Measurements from ENCODE around the gene GALM. TPM values are rescaled to one million over a fixed set of nuclear protein-coding genes. Genes with fewer than 3 reads are reported as not detected.
A peak's percentile ranks its signal among the peaks of the same experiment; 100 is the strongest.

The GALM gene
- polyA plus RNA-seq, 3 donors, result 3.0 to 3.6 (median 3.1) TPM

DNA sequence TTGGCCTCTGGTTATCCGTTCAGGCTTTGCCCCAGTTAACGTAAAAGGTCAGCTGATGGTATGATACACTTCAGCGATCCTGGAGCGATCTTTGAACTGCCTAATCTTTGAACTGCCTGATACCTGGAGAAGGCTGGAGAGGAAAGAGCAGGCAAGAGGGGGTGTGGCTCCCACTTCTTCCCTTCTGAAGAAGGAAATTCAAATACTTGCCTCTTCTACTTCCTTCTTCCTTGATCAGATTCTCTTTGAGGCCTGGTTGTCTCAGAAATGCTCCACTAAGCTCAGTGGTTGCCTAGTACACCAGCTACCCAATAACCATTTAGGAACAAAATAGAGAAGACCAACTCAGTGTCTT is 619 bp downstream of the GALM start:
- no peaks in the 10 kb centered on the region for H3K9me3 Mint-ChIP-seq
- Histone ChIP-seq H3K4me1 (ENCODE audit: control insufficient read depth in 1 of 2, insufficient read depth in 2 of 2, low read length in 2 of 2) (peaks cover 20 to 42% of the 10 kb centered on the region in 2 donors), H2AFZ (ENCODE audit: insufficient read depth, low read depth, low read length, poor library complexity, severe bottlenecking) (peak overlapping the region; percentile 87), H3K4me2 (replicated peaks; ENCODE audit: extremely low read depth, low read length, poor library complexity, severe bottlenecking) (peak overlapping the region; percentile 90), H3K27ac (ENCODE audit: low read depth in 1 of 2, low read length in 2 of 2) (peak overlapping the region; percentile 42 to 68), H4K20me1 (ENCODE audit: insufficient read depth, low read length) (no peaks in the 10 kb centered on the region), H3K79me2 (ENCODE audit: insufficient read depth, low read length) (peaks cover 11% of the 10 kb centered on the region), H3K27me3 (ENCODE audit: control insufficient read depth in 2 of 2, insufficient read depth in 2 of 2, low read length in 2 of 2) (no peaks in the 10 kb centered on the region), H3K9me3 (replicated peaks in 1 of 2; ENCODE audit: control insufficient read depth in 1 of 2, insufficient read depth in 1 of 2, low read length in 2 of 2) (no peaks in the 10 kb centered on the region), H3K36me3 (replicated peaks in 1 of 2; ENCODE audit: control insufficient read depth in 1 of 2, insufficient read depth in 2 of 2, low read length in 2 of 2) (no peaks in the 10 kb centered on the region), H3K4me3 (replicated peaks in 1 of 3; ENCODE audit: low read depth in 2 of 3, low read length in 3 of 3) (peak overlapping the region; percentile 45 to 95 (median 66)), H3K9ac (ENCODE audit: insufficient read depth, low read length, poor library complexity, severe bottlenecking) (peak overlapping the region; percentile 51)
- WGBS (ENCODE audit: insufficient coverage), result no CpG with 5 or more reads among the region's 4 CpGs
- H3K4me3 Mint-ChIP-seq, result peak overlapping the region; percentile 86 to 93
- peaks cover 0 to 3% of the 10 kb centered on the region in 2 donors for H3K36me3 Mint-ChIP-seq
- peak in 2 of 3 donors; percentile 27 to 48 for DNase-seq
- TF ChIP-seq, protein P1, sequence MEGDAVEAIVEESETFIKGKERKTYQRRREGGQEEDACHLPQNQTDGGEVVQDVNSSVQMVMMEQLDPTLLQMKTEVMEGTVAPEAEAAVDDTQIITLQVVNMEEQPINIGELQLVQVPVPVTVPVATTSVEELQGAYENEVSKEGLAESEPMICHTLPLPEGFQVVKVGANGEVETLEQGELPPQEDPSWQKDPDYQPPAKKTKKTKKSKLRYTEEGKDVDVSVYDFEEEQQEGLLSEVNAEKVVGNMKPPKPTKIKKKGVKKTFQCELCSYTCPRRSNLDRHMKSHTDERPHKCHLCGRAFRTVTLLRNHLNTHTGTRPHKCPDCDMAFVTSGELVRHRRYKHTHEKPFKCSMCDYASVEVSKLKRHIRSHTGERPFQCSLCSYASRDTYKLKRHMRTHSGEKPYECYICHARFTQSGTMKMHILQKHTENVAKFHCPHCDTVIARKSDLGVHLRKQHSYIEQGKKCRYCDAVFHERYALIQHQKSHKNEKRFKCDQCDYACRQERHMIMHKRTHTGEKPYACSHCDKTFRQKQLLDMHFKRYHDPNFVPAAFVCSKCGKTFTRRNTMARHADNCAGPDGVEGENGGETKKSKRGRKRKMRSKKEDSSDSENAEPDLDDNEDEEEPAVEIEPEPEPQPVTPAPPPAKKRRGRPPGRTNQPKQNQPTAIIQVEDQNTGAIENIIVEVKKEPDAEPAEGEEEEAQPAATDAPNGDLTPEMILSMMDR (IDR thresholded peaks at IDR 0.05), result no peak
- peak overlapping the region; percentile 57 to 87 (median 82) for H3K27ac Mint-ChIP-seq
- intact Hi-C loops (cut with micrococcal nuclease), result loop anchor here (5.0 kb wide), 3 partner anchors 34 to 299 kb away; partner anchors contain the start of gene HNRNPLL (in 1 of the 2)
- peaks cover 39% of the 10 kb centered on the region for H3K4me1 Mint-ChIP-seq
- H3K27me3 Mint-ChIP-seq (ENCODE audit: low read depth in 3 of 3), result peaks cover 0 to 2% (median 1%) of the 10 kb centered on the region in 3 donors

DNA sequence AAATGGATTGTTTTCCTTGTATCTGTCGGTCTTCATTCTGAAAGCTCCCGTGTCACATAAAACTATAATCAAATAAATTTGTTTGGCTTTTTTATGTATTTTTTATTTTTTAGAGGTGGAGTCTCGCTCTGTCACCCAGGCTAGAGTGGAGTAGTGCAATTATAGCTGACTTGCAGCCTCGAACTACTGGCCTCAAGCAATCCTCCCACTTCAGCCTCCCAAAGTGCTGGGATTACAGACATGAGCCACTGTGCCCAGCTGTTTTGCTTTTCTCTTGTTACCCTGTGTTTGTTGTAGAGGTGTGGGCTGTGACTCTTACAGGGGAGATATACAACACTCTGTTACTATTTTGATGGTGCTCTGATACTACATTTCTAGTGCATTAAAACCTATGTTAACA is 2.2 kb downstream of the GALM start:
- Histone ChIP-seq H3K4me1 (ENCODE audit: control insufficient read depth in 1 of 2, insufficient read depth in 2 of 2, low read length in 2 of 2) (peaks cover 20 to 37% of the 10 kb centered on the region in 2 donors), H3K27me3 (ENCODE audit: control insufficient read depth in 2 of 2, insufficient read depth in 2 of 2, low read length in 2 of 2) (no peaks in the 10 kb centered on the region), H3K27ac (ENCODE audit: low read depth in 1 of 2, low read length in 2 of 2) (peak overlapping the region in 1 of 2 donors; percentile 68), H3K9ac (ENCODE audit: insufficient read depth, low read length, poor library complexity, severe bottlenecking) (no peak overlapping the region), H2AFZ (ENCODE audit: insufficient read depth, low read depth, low read length, poor library complexity, severe bottlenecking) (no peak overlapping the region), H4K20me1 (ENCODE audit: insufficient read depth, low read length) (no peaks in the 10 kb centered on the region), H3K79me2 (ENCODE audit: insufficient read depth, low read length) (peaks cover 11% of the 10 kb centered on the region), H3K36me3 (replicated peaks in 1 of 2; ENCODE audit: control insufficient read depth in 1 of 2, insufficient read depth in 2 of 2, low read length in 2 of 2) (no peaks in the 10 kb centered on the region), H3K4me2 (replicated peaks; ENCODE audit: extremely low read depth, low read length, poor library complexity, severe bottlenecking) (no peak overlapping the region), H3K9me3 (replicated peaks in 1 of 2; ENCODE audit: control insufficient read depth in 1 of 2, insufficient read depth in 1 of 2, low read length in 2 of 2) (no peaks in the 10 kb centered on the region), H3K4me3 (replicated peaks in 1 of 3; ENCODE audit: low read depth in 2 of 3, low read length in 3 of 3) (no peak overlapping the region)
- peaks cover 37% of the 10 kb centered on the region for H3K4me1 Mint-ChIP-seq
- WGBS (ENCODE audit: insufficient coverage), result no CpG with 5 or more reads among the region's 4 CpGs
- no peak for DNase-seq
- H3K27me3 Mint-ChIP-seq (ENCODE audit: low read depth in 3 of 3), result peaks cover 0 to 2% (median 1%) of the 10 kb centered on the region in 3 donors
- no peaks in the 10 kb centered on the region for H3K9me3 Mint-ChIP-seq
- intact Hi-C loops (cut with micrococcal nuclease), result loop anchor here (5.0 kb wide), 3 partner anchors 36 to 301 kb away; partner anchors contain the start of gene HNRNPLL (in 1 of the 2)
- peak overlapping the region in 5 of 7 donors; percentile 56 to 87 (median 82) for H3K27ac Mint-ChIP-seq
- TF ChIP-seq, protein P1 (IDR thresholded peaks at IDR 0.05), result no peak
- H3K4me3 Mint-ChIP-seq, result peak overlapping the region in 1 of 2 donors; percentile 86
- H3K36me3 Mint-ChIP-seq, result peaks cover 5 to 6% of the 10 kb centered on the region in 2 donors

Measured in CD14-positive monocyte (primary cell).